Lower leg skin (tissue), 3 donors: ENCODE results near the gene PAPOLB.

ENCODE experiments used
- POLR2A ChIP-seq, 2 donors: fragments of 450-650 bp; IDR thresholded peaks; one replicate each; pipeline ENCODE4 v1.6.1; 2016 to 2017; ENCODE audit warnings: antibody characterized with exemption in 2 of 2, mild to moderate bottlenecking in 1 of 2, moderate library complexity in 1 of 2
- TF ChIP-seq, protein P1 (sequence below), 3 donors: fragments of 450-650 bp; IDR thresholded peaks; one replicate each; pipeline ENCODE4 v1.5.1; 2016; ENCODE audit warnings: antibody characterized with exemption in 3 of 3, mild to moderate bottlenecking in 3 of 3, moderate library complexity in 2 of 3

DNA sequence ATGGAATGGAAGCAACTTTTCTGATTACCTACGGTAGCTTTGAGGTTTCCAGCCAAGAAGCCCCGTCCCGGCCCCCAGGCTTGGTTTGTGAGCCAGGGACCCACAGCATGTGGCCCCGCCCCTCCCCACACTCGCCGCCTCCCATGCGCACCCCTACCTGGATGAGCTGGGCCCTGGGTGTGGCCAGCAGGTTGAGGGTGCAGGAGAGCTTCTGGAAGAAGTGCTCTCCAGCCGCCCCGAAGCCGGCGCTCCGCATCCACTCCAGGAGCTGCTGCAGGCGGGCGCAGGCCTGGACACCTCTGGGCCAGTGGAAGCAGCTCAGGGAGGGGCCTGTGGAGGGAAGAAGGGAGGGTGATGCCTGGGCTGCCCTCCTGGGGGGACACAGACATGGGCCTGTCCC, 46.7 kb downstream of the PAPOLB start:
- TF ChIP-seq, protein P1, sequence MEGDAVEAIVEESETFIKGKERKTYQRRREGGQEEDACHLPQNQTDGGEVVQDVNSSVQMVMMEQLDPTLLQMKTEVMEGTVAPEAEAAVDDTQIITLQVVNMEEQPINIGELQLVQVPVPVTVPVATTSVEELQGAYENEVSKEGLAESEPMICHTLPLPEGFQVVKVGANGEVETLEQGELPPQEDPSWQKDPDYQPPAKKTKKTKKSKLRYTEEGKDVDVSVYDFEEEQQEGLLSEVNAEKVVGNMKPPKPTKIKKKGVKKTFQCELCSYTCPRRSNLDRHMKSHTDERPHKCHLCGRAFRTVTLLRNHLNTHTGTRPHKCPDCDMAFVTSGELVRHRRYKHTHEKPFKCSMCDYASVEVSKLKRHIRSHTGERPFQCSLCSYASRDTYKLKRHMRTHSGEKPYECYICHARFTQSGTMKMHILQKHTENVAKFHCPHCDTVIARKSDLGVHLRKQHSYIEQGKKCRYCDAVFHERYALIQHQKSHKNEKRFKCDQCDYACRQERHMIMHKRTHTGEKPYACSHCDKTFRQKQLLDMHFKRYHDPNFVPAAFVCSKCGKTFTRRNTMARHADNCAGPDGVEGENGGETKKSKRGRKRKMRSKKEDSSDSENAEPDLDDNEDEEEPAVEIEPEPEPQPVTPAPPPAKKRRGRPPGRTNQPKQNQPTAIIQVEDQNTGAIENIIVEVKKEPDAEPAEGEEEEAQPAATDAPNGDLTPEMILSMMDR (IDR thresholded peaks at IDR 0.05) = no peak
- no peak for TF ChIP-seq POLR2A (IDR thresholded peaks at IDR 0.05)
